K562 (cell line): ENCODE measurements around the gene MAGI2. TPM values are rescaled to one million over a fixed set of nuclear protein-coding genes. Genes with fewer than 3 reads are reported as not detected.

ENCODE experiments used
- ATAC-seq: fragments of 200-7000 bp; cut with Tn5 transposase; 3 replicates; pipeline ENCODE4 v1.9.1; 2020; ENCODE audit warnings: moderate library complexity
- BruUV-seq: library from RNA; stranded (reverse); fragments of 400-500 nt; replicated peaks from 2 replicates; lab custom pipeline; 2021; lab: Mats Ljungman, UMichigan
- CTCF ChIA-PET: fragments of 300-600 bp; formaldehyde crosslinking; extraction: SDS; loops from one replicate; lab custom pipeline; 2021; ENCODE audit warnings: low intra/inter-chr PET ratio; lab: Yijun Ruan, JAX
- POLR2A ChIA-PET: fragments of 300-600, 350-650 bp; sonication (Branson Sonifier 250); formaldehyde crosslinking; extraction: SDS; loops from one replicate; lab custom pipeline; 2021; ENCODE audit warnings: antibody characterized with exemption, inconsistent platforms; lab: Yijun Ruan, JAX
- DNase-seq, 4 experiments: peaks; one replicate each; pipeline versions ENCODE4 v3.0.0 to v3.0.0-alpha.2; 2011 to 2018; ENCODE audit warnings: low spot score in 3 of 4, mixed read lengths in 3 of 4; ENCODE audit errors: extremely low read depth in 1 of 4
- FAIRE-seq: peaks from 2 replicates; lab custom pipeline; 2011; peaks lifted over from hg19 to GRCh38; lab: Jason Lieb, UNC
- H2AFZ ChIP-seq: 2 replicates; pipeline ENCODE4 v1.6.0; 2011; ENCODE audit warnings: low read depth, low read length, control low read depth, inconsistent platforms
- H3K27ac ChIP-seq: fragments of 200-600 bp; 3 replicates; pipeline ENCODE4 v1.8.0; 2011; ENCODE audit warnings: low read depth, mild to moderate bottlenecking, control low read depth, inconsistent platforms, low read length, moderate library complexity, mixed read lengths; ENCODE audit errors: extremely low read depth
- H3K27me3 ChIP-seq, 2 experiments: fragments of 300-600 bp in 1 of 2; 2 replicates in 1 of 2; 3 replicates in 1 of 2; pipeline versions ENCODE4 v1.6.0 to v1.8.0; 2011; ENCODE audit warnings: inconsistent platforms in 2 of 2, low read length in 2 of 2, mild to moderate bottlenecking in 1 of 2, mixed read lengths in 1 of 2, moderate library complexity in 1 of 2; ENCODE audit not compliant: control insufficient read depth in 2 of 2, insufficient read depth in 2 of 2
- H3K36me3 ChIP-seq: fragments of 300-600 bp; 3 replicates; pipeline ENCODE4 v1.8.0; 2011; ENCODE audit warnings: mild to moderate bottlenecking, low read length, inconsistent platforms; ENCODE audit not compliant: control insufficient read depth, insufficient read depth
- H3K4me1 ChIP-seq, 2 experiments: fragments of 200-600 bp in 1 of 2; replicated peaks in 1 of 2; 2 replicates in 1 of 2; 3 replicates in 1 of 2; pipeline versions ENCODE4 v1.5.1 to v1.8.0; 2011; ENCODE audit warnings: inconsistent platforms in 2 of 2, low read length in 2 of 2, mild to moderate bottlenecking in 1 of 2, mixed read lengths in 1 of 2, moderate library complexity in 1 of 2; ENCODE audit not compliant: control insufficient read depth in 2 of 2, insufficient read depth in 2 of 2
- H3K4me2 ChIP-seq: 2 replicates; pipeline ENCODE4 v1.6.1; 2011; ENCODE audit warnings: low read length, control low read depth, inconsistent platforms, mixed read lengths; ENCODE audit not compliant: insufficient read depth
- H3K4me3 ChIP-seq: fragments of 200-600 bp; sonication (generic), shearing (Covaris generic); 2 replicates; pipeline ENCODE4 v1.5.1; 2016; ENCODE audit warnings: control low read depth, inconsistent platforms
- H3K79me2 ChIP-seq: fragments of 200-600 bp; 3 replicates; pipeline ENCODE4 v1.8.0; 2011; ENCODE audit warnings: low read length, inconsistent platforms; ENCODE audit not compliant: control insufficient read depth, insufficient read depth
- H3K9ac ChIP-seq, 2 experiments: 2 replicates each; pipeline versions ENCODE4 v1.6.0 to v1.6.1; 2011; ENCODE audit warnings: low read depth in 2 of 2, low read length in 2 of 2, control low read depth in 1 of 2, inconsistent platforms in 1 of 2, mild to moderate bottlenecking in 1 of 2, mixed read lengths in 1 of 2; ENCODE audit not compliant: insufficient read depth in 1 of 2
- H3K9me1 ChIP-seq: one replicate; pipeline ENCODE4 v1.6.0; 2011; ENCODE audit warnings: inconsistent platforms, mild to moderate bottlenecking, low read length, moderate library complexity; ENCODE audit not compliant: control insufficient read depth, insufficient read depth
- H3K9me3 ChIP-seq: replicated peaks from 2 replicates; pipeline ENCODE4 v1.5.1; 2011; ENCODE audit warnings: low read depth, low read length, inconsistent platforms; ENCODE audit not compliant: control insufficient read depth, insufficient read depth
- H4K20me1 ChIP-seq: replicated peaks from 2 replicates; pipeline ENCODE4 v1.6.1; 2011; ENCODE audit warnings: low read length, inconsistent platforms, mixed read lengths; ENCODE audit not compliant: control insufficient read depth, insufficient read depth
- NBN ChIP-seq: fragments of 450-650 bp; IDR thresholded peaks from 2 replicates; pipeline ENCODE4 v1.6.1; 2016; ENCODE audit warnings: low read depth, mild to moderate bottlenecking
- SMARCA5 ChIP-seq: fragments of 450-650 bp; IDR thresholded peaks from 2 replicates; pipeline ENCODE4 v1.6.1; 2016
- SRSF9 ChIP-seq: fragments of 200-400 bp; formaldehyde crosslinking; IDR thresholded peaks from 2 replicates; pipeline ENCODE4 v1.6.1; 2017; ENCODE audit warnings: low read depth, low read length, borderline replicate concordance
- XRCC4 ChIP-seq: IDR thresholded peaks from one replicate; pipeline ENCODE4 v1.6.1; 2011; ENCODE audit not compliant: insufficient read depth, insufficient read length; ENCODE audit errors: extremely low read depth
- WGBS: fragments of 100-300 bp; shearing (Covaris generic); methylation state at CpG from one replicate; pipeline ENCODE4 v1.1.6; 2016; ENCODE audit warnings: low coverage, mixed read lengths; ENCODE audit not compliant: insufficient coverage; ENCODE audit errors: missing lambda C conversion rate; 5-methylcytosine and 5-hydroxymethylcytosine counted together
- in situ Hi-C: fragments of 300-500 bp; cut with MboI; formaldehyde crosslinking; loops from 4 replicates; pipeline ENCODE4 v1.15.0; 2018; ENCODE audit warnings: inconsistent platforms, mixed read lengths
- intact Hi-C: fragments of 100-400 bp; cut with micrococcal nuclease; formaldehyde crosslinking; loops from 2 replicates; pipeline ENCODE4 v1.14.2; 2022
- polyA plus RNA-seq, 8 experiments: library from polyadenylated mRNA; depleted of rRNA in 4 of 8; stranded (reverse) in 5 of 8; unstranded in 3 of 8; fragments of >200 nt; fragmentation: Nextera tagmentation in 2 of 8; fragmentation: Illumina TruSeq in 1 of 8; extraction: Ambion mirVana in 2 of 8; extraction: Trizol in 1 of 8; gene quantifications; 2 replicates each; pipeline versions ENCODE4 v1.2.1 to v1.2.3, GENCODE V29; 2011 to 2014; ENCODE audit warnings: inconsistent platforms in 1 of 8, missing spikeins in 1 of 8
- total RNA-seq, 7 experiments: library from RNA; depleted of rRNA in 6 of 7; stranded (reverse); fragments of >200 nt in 6 of 7; fragmentation: Illumina TruSeq in 2 of 7; extraction: Trizol in 2 of 7; gene quantifications; 2 replicates each; pipeline versions ENCODE4 v1.2.1 to v1.2.3, GENCODE V29; 2011 to 2021; ENCODE audit warnings: low replicate concordance in 1 of 7
- TF ChIP-seq, protein P1 (sequence below): sonication (generic); formaldehyde crosslinking; IDR thresholded peaks from 2 replicates; pipeline ENCODE4 v1.8.0; 2022; ENCODE audit warnings: mild to moderate bottlenecking, missing genetic modification reagents, borderline replicate concordance
- TF ChIP-seq, protein P2 (sequence below): fragments of 450-650 bp; IDR thresholded peaks from 2 replicates; pipeline ENCODE4 v1.6.1; 2016; ENCODE audit warnings: antibody characterized with exemption

MAGI2 gene
- total and polyA plus RNA-seq, 9 of the 15 experiments (the other 6 are each of a cell fraction or from before 2014, with no cell fraction given), result 0.27 to 1.4 (median 0.70) TPM

DNA sequence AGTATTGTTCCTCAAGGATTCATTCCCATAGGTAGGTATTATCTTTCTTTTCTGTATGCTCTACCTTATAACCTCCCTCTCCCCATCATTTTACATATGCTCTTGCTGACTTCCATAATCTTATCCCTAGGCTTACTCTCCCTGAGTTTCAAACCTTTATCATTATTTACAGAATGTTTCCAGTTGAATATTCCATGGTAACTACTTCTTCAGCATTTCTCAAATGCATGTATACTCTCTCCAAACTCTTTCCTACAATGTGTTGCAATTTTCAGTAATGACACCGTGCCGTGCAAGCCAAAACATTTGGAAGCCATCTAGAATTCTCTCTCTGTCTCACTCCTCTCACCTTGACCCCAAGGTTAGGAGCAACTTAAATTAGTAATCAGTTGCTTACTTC is 548.5 kb downstream of the MAGI2 start (continued):
- TF ChIP-seq, protein P1, sequence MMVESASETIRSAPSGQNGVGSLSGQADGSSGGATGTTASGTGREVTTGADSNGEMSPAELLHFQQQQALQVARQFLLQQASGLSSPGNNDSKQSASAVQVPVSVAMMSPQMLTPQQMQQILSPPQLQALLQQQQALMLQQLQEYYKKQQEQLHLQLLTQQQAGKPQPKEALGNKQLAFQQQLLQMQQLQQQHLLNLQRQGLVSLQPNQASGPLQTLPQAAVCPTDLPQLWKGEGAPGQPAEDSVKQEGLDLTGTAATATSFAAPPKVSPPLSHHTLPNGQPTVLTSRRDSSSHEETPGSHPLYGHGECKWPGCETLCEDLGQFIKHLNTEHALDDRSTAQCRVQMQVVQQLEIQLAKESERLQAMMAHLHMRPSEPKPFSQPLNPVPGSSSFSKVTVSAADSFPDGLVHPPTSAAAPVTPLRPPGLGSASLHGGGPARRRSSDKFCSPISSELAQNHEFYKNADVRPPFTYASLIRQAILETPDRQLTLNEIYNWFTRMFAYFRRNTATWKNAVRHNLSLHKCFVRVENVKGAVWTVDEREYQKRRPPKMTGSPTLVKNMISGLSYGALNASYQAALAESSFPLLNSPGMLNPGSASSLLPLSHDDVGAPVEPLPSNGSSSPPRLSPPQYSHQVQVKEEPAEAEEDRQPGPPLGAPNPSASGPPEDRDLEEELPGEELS, result no peak
- TF ChIP-seq XRCC4, result no peak
- no peak for TF ChIP-seq SRSF9
- no peak for TF ChIP-seq NBN
- TF ChIP-seq, all 486 proteins: peak for 0

DNA sequence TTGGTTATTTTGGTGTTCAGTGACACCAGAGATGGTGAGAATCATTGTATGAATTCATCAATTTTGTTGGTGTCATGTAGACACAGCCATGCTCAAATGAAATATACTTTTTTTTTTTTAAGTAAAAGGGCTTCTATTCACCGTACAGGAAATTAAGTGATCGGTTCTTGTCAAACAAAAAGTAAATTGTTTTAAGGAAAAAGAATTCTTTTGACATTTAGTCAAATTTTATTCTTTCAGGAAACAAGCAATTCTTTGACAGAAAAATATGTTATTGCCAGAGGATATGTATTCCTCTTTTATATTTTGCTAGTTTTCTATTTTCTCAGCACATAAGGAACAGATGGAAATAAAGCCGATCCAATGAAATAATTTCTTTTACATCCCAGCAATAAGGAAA is 551.9 kb downstream of the MAGI2 start:
- TF ChIP-seq SMARCA5, result no peak
- TF ChIP-seq, protein P2, sequence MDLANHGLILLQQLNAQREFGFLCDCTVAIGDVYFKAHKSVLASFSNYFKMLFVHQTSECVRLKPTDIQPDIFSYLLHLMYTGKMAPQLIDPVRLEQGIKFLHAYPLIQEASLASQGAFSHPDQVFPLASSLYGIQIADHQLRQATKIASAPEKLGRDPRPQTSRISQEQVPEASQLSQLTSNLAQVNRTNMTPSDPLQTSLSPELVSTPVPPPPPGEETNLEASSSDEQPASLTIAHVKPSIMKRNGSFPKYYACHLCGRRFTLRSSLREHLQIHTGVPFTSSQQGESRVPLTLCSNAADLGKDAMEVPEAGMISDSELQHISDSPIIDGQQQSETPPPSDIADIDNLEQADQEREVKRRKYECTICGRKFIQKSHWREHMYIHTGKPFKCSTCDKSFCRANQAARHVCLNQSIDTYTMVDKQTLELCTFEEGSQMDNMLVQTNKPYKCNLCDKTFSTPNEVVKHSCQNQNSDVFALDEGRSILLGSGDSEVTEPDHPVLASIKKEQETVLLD, result no peak
- TF ChIP-seq, all 486 proteins: peak for 0
- H3K27me3 ChIP-seq, result no peaks in the 10 kb centered on the region

More for the DNA sequence above, 551.9 kb downstream of the MAGI2 start:
- H2AFZ ChIP-seq, result no peak overlapping the region
- DNase-seq, result no peak
- no peak overlapping the region for H3K9ac ChIP-seq
- intact Hi-C loops (loop anchor here (10.0 kb wide), 1 partner anchor 63 kb away; no protein-coding TSS in a partner anchor), in situ Hi-C loops (no loop called here)
- no peaks in the 10 kb centered on the region for H3K4me1 ChIP-seq
- BruUV-seq, result no TSS peak
- H3K4me3 ChIP-seq, result no peak overlapping the region
- H3K9me1 ChIP-seq, result no peaks in the 10 kb centered on the region
- POLR2A ChIA-PET, result no interaction called here
- no peaks in the 10 kb centered on the region for H3K36me3 ChIP-seq
- no peak overlapping the region for H3K27ac ChIP-seq
- ATAC-seq, result no peak
- no peaks in the 10 kb centered on the region for H3K9me3 ChIP-seq
- H4K20me1 ChIP-seq, result no peaks in the 10 kb centered on the region
- no peak for FAIRE-seq
- H3K79me2 ChIP-seq, result no peaks in the 10 kb centered on the region
- no peak overlapping the region for H3K4me2 ChIP-seq
- CTCF ChIA-PET, result no interaction called here
- WGBS, result 2% methylated on average over 3 of the region's 3 CpGs
